Activated CD8-positive, alpha-beta T cell treated with anti-CD3 and anti-CD28 coated beads for 36 hours (primary cell): ENCODE results near the gene SPDYE6. TPM values are rescaled to one million over a fixed set of nuclear protein-coding genes. Genes with fewer than 3 reads are reported as not detected.
A peak's percentile ranks its signal among the peaks of the same experiment; 100 is the strongest.

ENCODE experiments used
- ATAC-seq: fragments of 200-7000 bp; cut with Tn5 transposase; one replicate; pipeline ENCODE4 v1.10.0; 2021; ENCODE audit warnings: mild to moderate bottlenecking, moderate library complexity
- CTCF ChIA-PET: fragments of 350-600 bp; sonication (Branson Sonifier 250); formaldehyde crosslinking; loops from one replicate; lab custom pipeline; 2021; ENCODE audit warnings: antibody characterized with exemption; lab: Charles Lee
- POLR2A ChIA-PET: fragments of 350-600 bp; sonication (Branson Sonifier 250); formaldehyde crosslinking; loops from one replicate; lab custom pipeline; 2021; ENCODE audit warnings: antibody characterized with exemption; lab: Charles Lee
- DNase-seq: peaks from one replicate; pipeline ENCODE4 v3.0.0-alpha.2; 2020
- H3K27ac Mint-ChIP-seq: one replicate; pipeline ENCODE4 v1.8.0; 2021; ENCODE audit warnings: mild to moderate bottlenecking, mixed read lengths
- H3K27me3 Mint-ChIP-seq: one replicate; pipeline ENCODE4 v1.8.0; 2021; ENCODE audit warnings: mixed read lengths
- H3K36me3 Mint-ChIP-seq: one replicate; pipeline ENCODE4 v1.8.0; 2021; ENCODE audit warnings: low read depth, mixed read lengths
- H3K4me1 Mint-ChIP-seq: one replicate; pipeline ENCODE4 v1.8.0; 2021; ENCODE audit warnings: low read depth, mixed read lengths
- H3K4me3 Mint-ChIP-seq: one replicate; pipeline ENCODE4 v1.8.0; 2021; ENCODE audit warnings: mild to moderate bottlenecking, moderate library complexity, mixed read lengths
- H3K9me3 Mint-ChIP-seq: one replicate; pipeline ENCODE4 v1.8.0; 2021; ENCODE audit warnings: mixed read lengths
- intact Hi-C: fragments of 100-400 bp; cut with micrococcal nuclease; formaldehyde crosslinking; loops from one replicate; pipeline ENCODE4 v1.10.0; 2022
- total RNA-seq, 2 experiments: library from RNA; stranded (reverse); gene quantifications; one replicate each; pipeline ENCODE4 v1.2.3, GENCODE V29; 2021
- TF ChIP-seq, protein P1 (sequence below): fragments of 200-600 bp; IDR thresholded peaks from one replicate; pipeline ENCODE4 v1.8.0; 2022; ENCODE audit warnings: antibody characterized with exemption, mild to moderate bottlenecking

Gene SPDYE6
- total RNA-seq, 2 experiments from 2014 or later = not detected

DNA sequence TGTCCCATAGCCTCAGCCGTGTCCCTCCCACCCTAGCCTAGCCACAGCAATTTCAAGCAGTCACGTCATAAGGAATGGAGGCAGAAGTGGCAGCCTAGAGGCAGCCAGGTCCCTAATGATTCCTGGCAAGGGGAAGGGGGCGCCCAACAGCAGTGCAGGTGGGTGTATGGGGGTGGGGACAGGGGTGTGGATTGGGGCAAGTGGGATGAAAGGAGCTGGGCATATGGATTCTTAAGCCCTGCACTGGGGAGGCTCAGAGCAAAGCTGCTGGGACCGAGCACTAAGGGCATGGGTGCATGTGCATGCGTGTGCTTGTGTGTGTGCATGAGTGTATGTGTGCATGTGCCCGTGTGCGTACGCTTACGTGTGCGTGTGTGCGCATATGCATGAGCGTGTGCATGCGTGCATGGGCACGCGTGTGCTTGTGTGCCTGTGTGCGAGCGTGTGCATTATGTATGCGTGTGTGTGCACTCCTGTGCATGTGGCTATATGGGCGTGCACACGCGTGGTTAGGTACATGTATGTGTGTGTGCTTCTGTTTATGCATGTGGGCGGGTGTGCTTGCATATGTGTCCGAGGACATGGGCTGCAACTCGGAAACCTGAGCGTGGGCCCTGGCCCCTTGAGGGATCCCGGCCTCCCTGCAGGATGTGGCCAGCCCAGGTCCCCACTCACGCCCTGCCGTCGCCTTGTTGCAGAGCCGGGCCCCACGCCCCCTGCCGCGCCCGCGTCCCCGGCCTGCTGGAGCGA is 35.5 kb downstream of the SPDYE6 start:
- no peaks in the 10 kb centered on the region for H3K36me3 Mint-ChIP-seq
- DNase-seq (no peak), ATAC-seq (no peak)
- peaks cover 1% of the 10 kb centered on the region for H3K4me1 Mint-ChIP-seq
- ChIA-PET CTCF (no interaction called here), POLR2A (no interaction called here)
- TF ChIP-seq, protein P1, sequence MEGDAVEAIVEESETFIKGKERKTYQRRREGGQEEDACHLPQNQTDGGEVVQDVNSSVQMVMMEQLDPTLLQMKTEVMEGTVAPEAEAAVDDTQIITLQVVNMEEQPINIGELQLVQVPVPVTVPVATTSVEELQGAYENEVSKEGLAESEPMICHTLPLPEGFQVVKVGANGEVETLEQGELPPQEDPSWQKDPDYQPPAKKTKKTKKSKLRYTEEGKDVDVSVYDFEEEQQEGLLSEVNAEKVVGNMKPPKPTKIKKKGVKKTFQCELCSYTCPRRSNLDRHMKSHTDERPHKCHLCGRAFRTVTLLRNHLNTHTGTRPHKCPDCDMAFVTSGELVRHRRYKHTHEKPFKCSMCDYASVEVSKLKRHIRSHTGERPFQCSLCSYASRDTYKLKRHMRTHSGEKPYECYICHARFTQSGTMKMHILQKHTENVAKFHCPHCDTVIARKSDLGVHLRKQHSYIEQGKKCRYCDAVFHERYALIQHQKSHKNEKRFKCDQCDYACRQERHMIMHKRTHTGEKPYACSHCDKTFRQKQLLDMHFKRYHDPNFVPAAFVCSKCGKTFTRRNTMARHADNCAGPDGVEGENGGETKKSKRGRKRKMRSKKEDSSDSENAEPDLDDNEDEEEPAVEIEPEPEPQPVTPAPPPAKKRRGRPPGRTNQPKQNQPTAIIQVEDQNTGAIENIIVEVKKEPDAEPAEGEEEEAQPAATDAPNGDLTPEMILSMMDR = no peak
- no peak overlapping the region for H3K27ac Mint-ChIP-seq
- no peak overlapping the region for H3K4me3 Mint-ChIP-seq
- H3K9me3 Mint-ChIP-seq = no peaks in the 10 kb centered on the region
- intact Hi-C loops = no loop called here
- peaks cover 8% of the 10 kb centered on the region for H3K27me3 Mint-ChIP-seq

DNA sequence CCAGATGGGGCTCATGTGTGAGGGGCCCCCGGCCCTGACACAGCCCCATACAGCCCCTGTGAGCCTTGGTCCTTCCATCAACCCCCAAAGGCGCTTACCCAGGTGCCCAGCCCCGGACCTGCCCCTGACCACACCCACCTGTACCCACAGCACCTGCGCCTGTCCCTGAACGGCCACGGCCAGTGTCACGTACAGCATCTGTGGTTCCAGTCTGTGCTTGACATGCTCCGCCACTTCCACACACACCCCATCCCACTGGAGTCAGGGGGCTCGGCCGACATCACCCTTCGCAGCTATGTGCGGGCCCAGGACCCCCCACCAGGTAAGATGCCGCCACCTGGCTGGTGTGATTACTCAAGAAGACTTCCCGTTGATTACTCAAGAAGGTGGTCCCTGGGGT is 36.1 kb downstream of the SPDYE6 start:
- ATAC-seq (no peak), DNase-seq (no peak)
- H3K27ac Mint-ChIP-seq = no peak overlapping the region
- no peak overlapping the region for H3K4me3 Mint-ChIP-seq
- peaks cover 1% of the 10 kb centered on the region for H3K4me1 Mint-ChIP-seq
- H3K9me3 Mint-ChIP-seq = no peaks in the 10 kb centered on the region
- TF ChIP-seq, protein P1 = no peak
- intact Hi-C loops = no loop called here
- POLR2A ChIA-PET = no interaction called here
- no peaks in the 10 kb centered on the region for H3K36me3 Mint-ChIP-seq
- H3K27me3 Mint-ChIP-seq = peaks cover 8% of the 10 kb centered on the region
- CTCF ChIA-PET = no interaction called here

DNA sequence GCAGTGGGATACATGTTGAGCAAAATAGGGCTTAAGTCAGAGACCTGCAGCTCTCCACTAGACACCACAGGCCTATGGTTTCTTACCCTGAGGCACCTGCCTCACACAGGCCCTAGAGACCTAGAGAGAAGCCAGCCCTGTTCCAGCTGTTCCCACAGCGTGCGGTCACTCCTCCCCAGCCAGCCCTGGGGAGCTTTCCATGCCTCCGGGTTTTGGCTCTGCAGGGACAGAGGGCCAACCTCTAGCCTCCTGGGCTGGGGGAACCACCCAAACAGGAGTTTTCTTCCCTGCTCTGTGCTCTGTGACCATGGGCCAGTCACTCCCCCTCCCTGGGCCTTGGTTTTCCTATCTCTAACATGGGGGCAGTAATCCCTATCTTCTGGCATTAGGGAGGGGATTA is 36.6 kb downstream of the SPDYE6 start:
- peaks cover 8% of the 10 kb centered on the region for H3K27me3 Mint-ChIP-seq
- CTCF ChIA-PET = no interaction called here
- POLR2A ChIA-PET = no interaction called here
- H3K4me3 Mint-ChIP-seq = no peak overlapping the region
- H3K27ac Mint-ChIP-seq = no peak overlapping the region
- ATAC-seq = no peak
- H3K9me3 Mint-ChIP-seq = no peaks in the 10 kb centered on the region
- H3K4me1 Mint-ChIP-seq = peaks cover 1% of the 10 kb centered on the region
- TF ChIP-seq, protein P1 = no peak
- H3K36me3 Mint-ChIP-seq = no peaks in the 10 kb centered on the region
- intact Hi-C loops = no loop called here
- no peak for DNase-seq

DNA sequence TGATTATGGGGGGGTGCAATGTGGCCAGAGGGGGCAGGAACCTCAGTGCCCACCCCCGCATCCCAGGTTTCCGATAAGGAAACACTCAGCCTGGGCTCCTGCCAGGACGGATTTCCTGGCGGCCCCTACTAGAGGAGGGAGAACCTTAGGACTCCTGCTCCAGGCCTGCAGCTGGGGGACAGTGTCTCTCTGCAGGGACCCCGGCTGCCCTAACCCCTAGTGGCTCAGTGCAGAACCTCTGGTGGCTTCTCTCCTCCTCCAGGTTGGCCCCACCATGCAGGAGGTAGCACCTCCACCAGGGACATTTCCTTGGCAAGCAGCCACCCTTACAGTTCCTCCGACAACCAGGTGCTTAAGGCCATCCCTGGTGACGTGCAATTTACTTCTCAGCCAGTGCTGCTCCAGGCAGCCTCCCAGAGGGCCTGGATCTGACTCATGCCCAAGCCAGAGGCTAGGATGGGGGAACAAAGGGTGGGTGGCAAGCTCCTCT is 37.7 kb downstream of the SPDYE6 start:
- intact Hi-C loops = no loop called here
- Mint-ChIP-seq H3K4me3 (no peak overlapping the region), H3K36me3 (no peaks in the 10 kb centered on the region), H3K27ac (no peak overlapping the region), H3K4me1 (peaks cover 1% of the 10 kb centered on the region), H3K9me3 (no peaks in the 10 kb centered on the region), H3K27me3 (peaks cover 8% of the 10 kb centered on the region)
- ATAC-seq (peak; percentile 53), DNase-seq (no peak)
- TF ChIP-seq, protein P1 = no peak
- CTCF ChIA-PET = interaction anchor here (1.1 kb wide), 1 partner anchor 716 kb away, joined by 3 read pairs; no protein-coding TSS in a partner anchor
- POLR2A ChIA-PET = interaction anchor here (0.8 kb wide), 1 partner anchor 32 kb away, joined by 3 read pairs; the partner anchor contains the start of gene SH2B2
